Stimulated activated CD4-positive, alpha-beta T cell treated with anti-CD3 and anti-CD28 coated beads, Interleukin-2, amount 100 ng/mL, for 4 hours (primary cell): ENCODE results near the gene NOL3.

ENCODE experiments used
- DNase-seq: peaks from one replicate; pipeline ENCODE4 v3.0.0-alpha.2; 2020; ENCODE audit warnings: low read depth

NOL3 gene

DNA sequence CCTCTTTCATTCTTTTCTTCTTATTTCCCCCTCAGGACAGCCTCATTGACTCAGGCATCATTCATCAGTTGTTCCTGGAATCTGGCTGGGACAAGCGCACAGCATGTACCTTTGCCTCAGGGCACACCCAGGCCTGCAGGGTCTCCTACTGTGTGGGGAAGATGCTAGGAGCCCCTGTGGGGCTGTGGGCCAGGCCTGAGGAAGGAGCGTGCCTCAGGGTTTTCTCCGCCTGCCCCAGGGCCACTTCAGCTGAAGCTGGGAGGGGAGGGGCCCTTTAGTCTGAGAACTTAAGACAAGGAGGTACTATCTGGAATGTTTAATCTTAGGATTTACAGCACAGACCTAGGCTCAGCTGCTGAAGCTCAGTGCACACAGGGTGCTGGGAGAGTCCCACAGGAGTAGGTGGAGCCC lies 36.5 kb downstream of the NOL3 start:
- DNase-seq, result no peak

DNA sequence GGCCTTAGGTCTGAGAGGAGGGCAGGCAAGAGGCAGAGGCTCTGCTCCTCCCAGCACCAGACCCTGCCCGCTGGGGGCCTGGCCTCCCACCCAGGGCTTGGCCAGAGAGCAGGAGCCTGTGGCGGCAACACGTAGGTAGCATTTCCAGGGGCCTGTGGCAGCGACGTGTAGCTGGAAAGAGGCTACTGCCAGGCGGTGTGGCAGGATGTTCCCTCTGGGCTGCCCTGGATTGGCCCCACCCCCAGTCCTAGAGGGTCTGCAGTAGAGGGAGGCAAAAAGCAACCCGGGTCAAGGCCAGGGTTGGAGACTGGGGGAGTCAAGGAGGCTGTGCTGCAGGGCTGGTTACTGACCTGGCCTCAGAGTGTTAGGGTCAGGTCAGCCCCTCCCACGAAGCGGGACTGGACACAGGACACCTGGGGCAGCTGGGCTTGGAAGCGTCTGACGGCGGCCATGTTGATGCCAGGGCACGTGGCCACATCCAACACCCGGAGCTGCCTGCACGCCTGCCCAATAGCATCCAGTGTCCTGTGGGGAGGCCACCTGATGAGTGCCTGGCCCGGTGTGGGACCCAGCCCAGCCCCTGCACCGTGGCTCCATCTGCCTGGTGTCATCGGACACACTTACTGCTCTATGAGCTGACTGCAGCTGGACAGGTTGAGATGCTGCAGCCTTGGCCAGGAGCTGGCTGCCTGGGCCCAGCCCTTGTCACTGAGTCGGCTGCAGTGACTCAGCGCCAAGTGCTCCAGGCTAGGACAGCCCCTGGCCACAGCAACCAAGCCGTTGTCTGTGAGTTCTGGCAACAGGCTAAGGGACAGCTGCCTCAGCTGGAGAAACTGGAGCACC lies 37.1 kb downstream of the NOL3 start:
- no peak for DNase-seq

GRCh38 chr16:67208154-67208896 lies 38.0 kb downstream of the NOL3 start:
- DNase-seq, result no peak

DNA sequence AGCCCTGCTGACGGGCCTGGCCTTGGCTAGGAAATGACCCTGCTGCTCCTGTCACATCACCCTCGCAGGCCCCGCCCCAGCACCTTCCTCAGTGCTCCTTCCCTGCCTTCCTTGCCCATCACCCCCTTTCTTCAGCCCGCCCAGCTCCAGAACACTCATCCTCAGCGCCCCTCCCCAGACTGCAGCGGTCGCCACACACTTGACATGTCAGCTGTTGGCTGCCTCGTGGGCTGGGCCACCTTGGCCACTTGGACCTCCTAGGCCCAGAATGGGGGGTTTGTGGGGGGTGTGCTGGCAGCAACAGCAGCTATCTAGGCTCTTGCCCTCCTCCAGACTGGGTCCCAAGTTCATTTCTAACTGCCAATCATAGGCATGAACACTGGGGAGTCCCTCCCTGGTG lies 39.2 kb downstream of the NOL3 start:
- DNase-seq, result no peak

- DNase-seq, result no peak
Observed at GRCh38 chr16:67210069-67210937, 40.0 kb downstream of the NOL3 start.

DNA sequence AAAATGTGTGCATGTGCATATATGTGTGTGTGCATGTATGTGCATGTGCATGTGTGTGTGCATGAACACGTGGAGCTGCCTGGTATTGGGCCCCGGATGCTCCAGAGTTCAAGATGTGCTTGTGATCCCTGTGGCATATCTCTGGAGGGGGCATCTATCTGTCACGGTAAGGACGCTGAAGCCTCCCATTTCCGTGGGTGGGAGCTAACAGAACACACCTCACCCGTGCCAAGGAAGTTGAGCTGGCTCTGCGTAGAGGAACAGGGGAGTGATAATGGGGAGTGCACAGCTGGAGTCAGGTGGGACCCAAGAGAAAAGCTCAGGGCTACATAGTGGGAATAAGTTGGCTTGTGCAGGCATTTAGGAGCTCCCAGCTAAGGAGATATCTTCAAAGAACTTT lies 41.3 kb downstream of the NOL3 start:
- no peak for DNase-seq

DNA sequence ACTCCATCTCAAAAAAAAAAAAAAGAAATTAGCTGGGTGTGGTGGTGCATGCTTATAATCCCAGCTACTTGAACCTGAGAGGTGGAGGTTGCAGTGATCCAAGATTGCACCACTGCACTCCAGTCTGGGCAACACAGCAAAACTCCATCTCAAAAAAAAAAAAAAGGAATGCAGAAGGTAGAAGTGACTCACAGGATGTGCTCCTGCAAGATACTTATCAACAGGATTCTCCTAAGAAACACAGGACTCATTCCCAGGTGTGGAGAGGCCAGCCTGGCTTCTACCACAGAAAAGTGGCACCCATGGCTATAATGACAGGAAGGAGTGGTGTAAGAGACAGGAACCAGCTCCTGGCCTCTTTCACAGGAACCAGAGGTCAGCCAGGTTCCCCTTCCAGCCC lies 42.4 kb downstream of the NOL3 start:
- DNase-seq, result no peak

DNA sequence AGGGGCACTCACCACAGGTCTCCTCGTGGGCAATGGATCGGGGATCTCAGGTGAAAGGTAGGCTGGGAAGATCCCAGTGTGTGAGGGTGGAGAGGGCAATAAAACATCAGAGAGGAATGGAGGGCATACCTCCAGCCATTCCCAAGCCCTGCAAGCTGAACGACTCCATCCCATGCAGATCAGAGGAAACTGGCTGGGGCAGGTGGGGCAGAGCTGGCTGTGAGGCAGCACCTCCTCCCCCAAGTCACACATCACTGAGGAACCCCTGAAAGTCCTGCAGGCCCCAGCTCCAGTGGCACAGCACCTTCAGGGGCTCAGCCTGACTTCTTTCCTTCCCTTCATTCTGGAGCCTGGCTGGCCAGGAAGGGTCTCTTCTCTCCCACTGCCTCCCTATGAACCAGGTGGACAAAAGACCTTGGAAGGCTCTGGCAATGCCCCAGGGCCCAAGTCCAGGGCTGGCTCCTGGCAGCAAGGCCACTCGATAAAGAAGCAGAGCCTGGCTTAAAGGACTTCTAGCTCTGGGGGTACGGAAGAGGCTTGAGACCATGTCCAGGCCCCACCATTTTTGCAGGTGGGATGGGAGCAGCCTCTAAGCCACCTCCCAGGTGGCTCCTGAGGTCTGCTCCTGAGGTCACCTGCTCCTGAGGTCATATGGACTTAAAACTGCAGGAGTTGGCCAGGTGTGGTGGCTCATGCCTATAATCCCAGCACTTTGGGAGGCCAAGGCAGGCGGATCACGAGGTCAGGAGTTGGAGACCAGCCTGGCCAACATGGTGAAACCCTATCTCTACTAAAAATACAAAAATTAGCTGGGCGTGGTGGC lies 43.1 kb downstream of the NOL3 start:
- no peak for DNase-seq

DNA sequence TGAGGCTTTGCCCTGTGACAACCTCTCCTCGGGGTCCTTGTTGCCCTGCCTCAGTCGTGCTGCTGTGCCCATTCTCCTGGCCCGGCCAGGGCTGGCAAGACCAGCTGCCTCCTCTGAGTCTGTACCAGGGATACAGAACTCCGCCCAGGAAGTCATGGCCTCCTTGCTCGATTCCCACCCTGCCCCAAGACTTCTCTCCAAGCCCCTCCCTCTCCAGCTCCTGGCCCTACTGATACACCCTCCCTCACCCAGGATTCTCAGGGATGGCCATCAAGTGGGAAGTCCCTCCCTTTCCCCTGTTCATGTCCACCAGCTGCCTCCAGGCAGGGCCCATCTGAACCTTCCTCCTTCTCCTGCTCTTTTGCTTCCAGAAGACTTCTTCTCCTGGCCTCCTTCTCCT lies 45.4 kb downstream of the NOL3 start:
- DNase-seq, result no peak

DNA sequence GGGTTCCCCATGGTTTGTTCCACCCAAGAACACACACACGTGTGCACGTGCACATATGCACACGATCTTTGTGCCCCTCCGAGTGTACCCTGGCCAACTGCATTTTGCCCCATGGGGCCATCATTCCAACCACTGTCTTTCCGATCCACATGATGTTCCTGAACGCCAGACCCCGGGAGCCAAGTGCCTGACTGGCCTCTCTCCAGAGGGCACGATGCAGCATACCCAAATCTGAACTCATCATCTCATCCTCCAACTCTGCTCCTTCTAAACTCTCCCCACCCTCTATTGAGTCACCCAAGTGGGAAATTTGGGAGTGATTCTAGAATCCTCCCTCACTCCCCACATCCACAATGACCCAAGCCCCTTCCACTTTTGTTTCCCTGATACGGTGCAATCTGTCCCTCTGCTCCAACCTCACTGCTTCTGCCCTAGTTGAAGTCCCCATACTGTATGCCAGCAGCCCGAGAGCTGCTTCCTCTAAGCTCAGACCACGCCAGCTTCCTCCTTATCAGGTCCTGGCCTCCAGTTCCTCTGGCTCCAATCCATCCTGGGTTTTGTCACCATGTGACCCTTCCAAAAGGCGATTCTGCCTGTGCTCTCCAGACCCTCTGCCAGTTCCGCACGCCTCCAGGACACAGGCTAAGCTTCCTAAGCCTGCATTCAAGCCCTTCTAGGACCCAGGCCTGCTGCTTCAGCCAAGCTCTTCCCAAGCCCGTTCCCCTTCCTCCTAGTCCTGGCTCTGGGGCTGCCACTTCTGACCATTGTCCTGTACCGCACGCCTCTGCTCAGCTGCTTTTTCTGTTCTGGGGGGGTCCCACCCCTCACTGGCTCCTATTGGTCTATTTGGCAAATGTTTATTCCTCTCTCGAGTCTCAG lies 46.5 kb downstream of the NOL3 start:
- DNase-seq, result no peak

DNA sequence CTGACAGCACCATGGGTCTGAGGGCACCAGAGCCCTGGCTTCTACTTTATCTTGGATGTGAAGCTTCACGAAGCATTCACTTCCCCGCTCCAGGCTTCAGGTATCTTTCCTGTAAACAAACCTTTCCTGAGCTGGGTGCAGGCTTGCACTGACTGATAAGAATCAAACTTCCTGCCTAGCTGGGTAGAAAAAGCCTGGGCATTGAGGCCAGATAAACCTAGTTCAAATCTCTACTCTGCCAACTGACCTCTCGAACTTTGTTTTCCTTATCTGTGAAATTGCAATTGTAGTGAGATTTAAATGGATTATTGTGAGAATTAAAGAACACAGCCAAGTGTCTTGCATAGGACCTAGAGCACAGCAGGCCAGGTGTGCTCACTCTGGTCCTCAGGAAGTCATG lies 53.7 kb downstream of the NOL3 start:
- DNase-seq, result no peak
